PFSK-1 (cell line): ENCODE data around the gene UBAP2.

Experiments
- FOXP2 ChIP-seq: optimal IDR thresholded peaks from 2 replicates; pipeline ENCODE3; 2011; ENCODE audit warnings: borderline replicate concordance, control low read depth, inconsistent platforms; ENCODE audit not compliant: insufficient read depth; ENCODE audit errors: extremely low read length, extremely low read depth
- POLR2AphosphoS5 ChIP-seq: IDR thresholded peaks from 2 replicates; pipeline ENCODE4 v1.6.1; 2012; ENCODE audit warnings: low read depth, mild to moderate bottlenecking, control low read depth, low read length, moderate library complexity
- REST ChIP-seq, 2 experiments: IDR thresholded peaks; 2 replicates each; pipeline versions ENCODE4 v1.6.1 to v1.8.0; 2011 to 2012; ENCODE audit warnings: low read depth in 2 of 2, low read length in 2 of 2, control low read depth in 1 of 2, inconsistent platforms in 1 of 2, mild to moderate bottlenecking in 1 of 2, moderate library complexity in 1 of 2; ENCODE audit not compliant: insufficient read depth in 1 of 2
- SIN3A ChIP-seq: IDR thresholded peaks from 2 replicates; pipeline ENCODE4 v1.6.1; 2012; ENCODE audit warnings: mild to moderate bottlenecking, low read length, moderate library complexity, borderline replicate concordance; ENCODE audit not compliant: insufficient read depth
- TAF1 ChIP-seq: IDR thresholded peaks from 2 replicates; pipeline ENCODE4 v1.6.1; 2012; ENCODE audit warnings: low read length, control low read depth, borderline replicate concordance; ENCODE audit not compliant: insufficient read depth

The UBAP2 gene

GRCh38 chr9:33934188-33934878 lies 114.4 kb downstream of the UBAP2 start:
- TF ChIP-seq TAF1 = no peak
- TF ChIP-seq REST (IDR thresholded peaks at IDR 0.05; ENCODE audit: insufficient read depth in 1 of 2, low read depth in 2 of 2, low read length in 2 of 2) = no peak
- TF ChIP-seq POLR2AphosphoS5 = no peak
- TF ChIP-seq SIN3A = no peak
- TF ChIP-seq FOXP2 = no peak

- TF ChIP-seq SIN3A = no peak
- no peak for TF ChIP-seq FOXP2
- no peak for TF ChIP-seq TAF1
Measured at GRCh38 chr9:33932078-33932807, 116.4 kb downstream of the UBAP2 start.

- no peak for TF ChIP-seq POLR2AphosphoS5
- no peak for TF ChIP-seq TAF1
- no peak for TF ChIP-seq REST (IDR thresholded peaks at IDR 0.05; ENCODE audit: insufficient read depth in 1 of 2, low read depth in 2 of 2, low read length in 2 of 2)
- TF ChIP-seq SIN3A = no peak
- TF ChIP-seq FOXP2 = no peak
Measured at GRCh38 chr9:33931326-33931725, 117.4 kb downstream of the UBAP2 start.

GRCh38 chr9:33927694-33928093 lies 121.0 kb downstream of the UBAP2 start:
- TF ChIP-seq POLR2AphosphoS5 (no peak), TAF1 (no peak), REST (IDR thresholded peaks at IDR 0.05; ENCODE audit: insufficient read depth in 1 of 2, low read depth in 2 of 2, low read length in 2 of 2) (no peak), FOXP2 (no peak), SIN3A (no peak)

GRCh38 chr9:33926746-33927485 lies 121.8 kb downstream of the UBAP2 start:
- TF ChIP-seq TAF1 = no peak
- no peak for TF ChIP-seq REST (IDR thresholded peaks at IDR 0.05; ENCODE audit: insufficient read depth in 1 of 2, low read depth in 2 of 2, low read length in 2 of 2)
- TF ChIP-seq FOXP2 = no peak
- no peak for TF ChIP-seq POLR2AphosphoS5
- TF ChIP-seq SIN3A = no peak
